ENCODE results near the gene CERS6. TPM values are rescaled to one million over a fixed set of nuclear protein-coding genes. Genes with fewer than 3 reads are reported as not detected.

Gene CERS6
- total RNA-seq, 1 donor from 2014 or later = 21.8 TPM

DNA sequence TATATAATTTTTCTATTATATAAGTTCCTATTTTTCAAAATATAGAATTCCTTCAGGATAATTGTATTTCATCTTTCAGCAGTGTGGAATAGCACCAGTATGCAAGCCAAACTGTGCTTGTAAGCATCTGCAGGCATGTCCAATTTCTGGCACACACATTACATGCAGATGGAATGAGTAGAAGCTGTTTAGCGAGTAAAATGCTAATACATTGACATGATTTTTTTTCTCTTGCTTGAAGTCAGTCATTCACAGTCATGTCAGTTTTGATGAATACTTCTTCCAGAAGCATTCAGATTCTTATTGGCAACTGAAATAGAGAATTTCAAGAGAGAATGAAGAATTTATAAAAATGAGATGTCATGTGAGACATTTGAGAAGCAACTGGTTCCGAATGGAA lies 109.4 kb downstream of the CERS6 start:
- H3K9me3 ChIP-seq = no peaks in the 10 kb centered on the region
- H3K36me3 ChIP-seq = peaks cover 7% of the 10 kb centered on the region
- DNase-seq (no peak), ATAC-seq (no peak)
- H3K4me3 ChIP-seq = no peak overlapping the region
- no peak overlapping the region for H3K27ac ChIP-seq
- no peaks in the 10 kb centered on the region for H3K27me3 ChIP-seq (ENCODE audit: low read depth)
- TF ChIP-seq, protein P1, sequence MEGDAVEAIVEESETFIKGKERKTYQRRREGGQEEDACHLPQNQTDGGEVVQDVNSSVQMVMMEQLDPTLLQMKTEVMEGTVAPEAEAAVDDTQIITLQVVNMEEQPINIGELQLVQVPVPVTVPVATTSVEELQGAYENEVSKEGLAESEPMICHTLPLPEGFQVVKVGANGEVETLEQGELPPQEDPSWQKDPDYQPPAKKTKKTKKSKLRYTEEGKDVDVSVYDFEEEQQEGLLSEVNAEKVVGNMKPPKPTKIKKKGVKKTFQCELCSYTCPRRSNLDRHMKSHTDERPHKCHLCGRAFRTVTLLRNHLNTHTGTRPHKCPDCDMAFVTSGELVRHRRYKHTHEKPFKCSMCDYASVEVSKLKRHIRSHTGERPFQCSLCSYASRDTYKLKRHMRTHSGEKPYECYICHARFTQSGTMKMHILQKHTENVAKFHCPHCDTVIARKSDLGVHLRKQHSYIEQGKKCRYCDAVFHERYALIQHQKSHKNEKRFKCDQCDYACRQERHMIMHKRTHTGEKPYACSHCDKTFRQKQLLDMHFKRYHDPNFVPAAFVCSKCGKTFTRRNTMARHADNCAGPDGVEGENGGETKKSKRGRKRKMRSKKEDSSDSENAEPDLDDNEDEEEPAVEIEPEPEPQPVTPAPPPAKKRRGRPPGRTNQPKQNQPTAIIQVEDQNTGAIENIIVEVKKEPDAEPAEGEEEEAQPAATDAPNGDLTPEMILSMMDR (IDR thresholded peaks at IDR 0.05) = no peak
- intact Hi-C loops (cut with DNase I) = no loop called here
- no peaks in the 10 kb centered on the region for H3K4me1 ChIP-seq

DNA sequence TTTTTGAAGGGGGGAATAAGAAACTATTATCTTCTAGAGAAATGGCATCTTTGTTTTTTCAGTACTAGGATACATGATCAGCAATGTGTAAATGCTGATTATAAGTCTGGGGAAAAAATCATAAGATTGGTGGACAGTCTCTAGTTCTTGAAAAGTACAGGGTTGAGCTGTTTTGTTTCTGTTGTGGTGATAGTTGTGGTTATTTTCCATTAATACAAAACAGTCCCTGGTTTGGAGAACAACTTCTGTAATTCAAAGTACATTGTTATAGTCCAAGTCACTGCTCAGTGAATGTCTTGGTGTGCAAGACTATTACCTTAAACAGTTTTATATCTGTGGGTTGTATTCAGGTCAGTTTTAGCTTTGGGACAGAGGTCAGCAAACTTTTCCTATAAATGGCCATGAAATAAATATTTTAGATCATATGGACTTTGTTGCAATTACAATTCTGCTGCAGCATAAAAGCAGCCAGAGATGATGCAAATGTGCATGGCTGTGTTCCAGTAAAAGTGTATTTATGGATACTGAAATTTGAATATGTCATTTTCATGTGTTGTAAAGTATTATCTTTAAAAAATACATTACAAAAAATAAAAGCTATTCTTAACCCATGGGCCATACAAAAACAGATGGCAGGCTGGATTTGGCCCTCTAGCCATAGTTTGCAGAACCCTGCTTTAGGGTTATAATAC lies 111.0 kb downstream of the CERS6 start:
- no peaks in the 10 kb centered on the region for H3K9me3 ChIP-seq
- no peaks in the 10 kb centered on the region for H3K4me1 ChIP-seq
- ATAC-seq (no peak), DNase-seq (no peak)
- no peaks in the 10 kb centered on the region for H3K27me3 ChIP-seq (ENCODE audit: low read depth)
- no peaks in the 10 kb centered on the region for H3K36me3 ChIP-seq
- H3K4me3 ChIP-seq = no peak overlapping the region
- intact Hi-C loops (cut with DNase I) = no loop called here
- TF ChIP-seq, protein P1 (IDR thresholded peaks at IDR 0.05) = no peak
- no peak overlapping the region for H3K27ac ChIP-seq

DNA sequence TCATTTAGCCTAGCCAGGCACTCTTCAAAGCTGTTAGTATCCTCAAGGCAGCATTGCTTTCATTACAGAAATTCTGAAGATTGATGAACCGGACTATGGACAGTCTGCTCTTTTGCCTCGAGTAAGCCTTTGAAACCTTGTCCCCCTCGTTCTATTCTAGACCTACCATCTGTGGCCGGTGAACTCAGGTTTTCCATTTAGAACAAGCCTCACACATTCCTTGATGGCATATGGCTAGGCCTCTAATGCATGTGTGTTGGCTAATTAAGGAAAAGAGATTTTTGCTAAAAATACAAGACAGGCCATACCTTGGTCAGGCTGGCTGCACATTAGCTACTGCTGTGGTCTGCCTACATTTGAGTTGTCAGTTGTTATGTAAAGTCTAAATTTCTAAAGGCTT lies 111.8 kb downstream of the CERS6 start:
- TF ChIP-seq, protein P1 (IDR thresholded peaks at IDR 0.05) = no peak
- no peaks in the 10 kb centered on the region for H3K27me3 ChIP-seq (ENCODE audit: low read depth)
- H3K4me1 ChIP-seq = no peaks in the 10 kb centered on the region
- no peak overlapping the region for H3K4me3 ChIP-seq
- ATAC-seq (no peak), DNase-seq (no peak)
- H3K9me3 ChIP-seq = no peaks in the 10 kb centered on the region
- intact Hi-C loops (cut with DNase I) = no loop called here
- no peaks in the 10 kb centered on the region for H3K36me3 ChIP-seq
- no peak overlapping the region for H3K27ac ChIP-seq

DNA sequence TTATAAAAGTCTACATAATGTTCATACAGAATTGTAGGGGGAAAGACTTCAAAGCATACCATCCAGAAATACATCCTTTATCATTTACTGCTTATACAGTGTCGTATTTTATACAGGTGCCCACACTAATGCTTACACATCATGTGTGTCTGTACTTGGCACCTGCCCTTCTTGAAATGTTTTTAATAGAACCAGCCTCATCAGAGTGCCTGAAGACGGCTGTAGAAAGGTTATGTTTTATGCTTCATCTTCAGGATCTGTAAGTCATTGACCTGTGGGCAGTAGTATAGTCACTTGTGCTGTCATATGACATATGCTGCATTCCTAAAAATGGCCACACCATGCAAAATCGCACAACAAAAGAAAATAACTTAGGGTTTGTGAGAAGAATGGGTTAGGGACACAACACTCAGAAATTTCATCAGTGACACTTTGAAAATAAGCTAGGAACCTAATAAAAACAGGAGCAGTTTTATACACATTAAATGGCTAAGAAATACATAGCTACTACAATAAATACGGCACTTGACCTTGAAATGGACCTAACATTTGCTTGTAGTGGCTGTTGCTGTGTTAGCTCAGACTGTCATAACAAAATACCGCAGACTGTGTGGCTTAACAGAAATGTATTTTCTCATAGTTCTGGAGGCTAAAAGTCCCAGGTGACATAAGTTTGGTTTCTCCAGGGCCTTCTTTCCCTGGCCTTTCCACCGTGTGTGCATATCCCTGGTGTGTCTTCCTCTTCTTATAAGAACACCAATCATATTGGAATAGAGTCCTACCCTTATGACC lies 112.6 kb downstream of the CERS6 start:
- H3K9me3 ChIP-seq = no peaks in the 10 kb centered on the region
- ATAC-seq (no peak), DNase-seq (no peak)
- no peak overlapping the region for H3K27ac ChIP-seq
- TF ChIP-seq, protein P1 (IDR thresholded peaks at IDR 0.05) = no peak
- intact Hi-C loops (cut with DNase I) = no loop called here
- no peaks in the 10 kb centered on the region for H3K27me3 ChIP-seq (ENCODE audit: low read depth)
- no peaks in the 10 kb centered on the region for H3K36me3 ChIP-seq
- no peak overlapping the region for H3K4me3 ChIP-seq
- H3K4me1 ChIP-seq = no peaks in the 10 kb centered on the region

DNA sequence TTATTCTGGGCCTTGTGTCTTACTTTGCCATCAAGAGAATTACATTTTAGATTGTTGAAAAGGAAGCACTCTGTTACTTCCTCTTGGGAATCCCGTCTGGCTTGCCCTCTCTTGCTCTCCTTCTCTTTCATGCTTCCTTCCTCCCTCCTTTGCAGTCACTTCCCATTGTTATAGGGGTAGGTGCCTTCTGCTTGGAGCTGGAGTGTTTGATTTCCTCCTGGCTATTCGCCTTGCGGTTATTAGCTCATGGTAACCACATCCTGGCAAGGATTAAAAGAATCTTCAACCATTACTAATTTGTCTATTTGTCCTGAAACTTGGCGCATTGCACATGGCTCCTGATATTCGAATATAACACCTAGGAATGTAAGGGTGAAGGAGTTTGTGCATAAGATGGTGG lies 115.0 kb downstream of the CERS6 start:
- TF ChIP-seq, protein P1 (IDR thresholded peaks at IDR 0.05) = no peak
- no peaks in the 10 kb centered on the region for H3K36me3 ChIP-seq
- DNase-seq (no peak), ATAC-seq (no peak)
- no peaks in the 10 kb centered on the region for H3K27me3 ChIP-seq (ENCODE audit: low read depth)
- intact Hi-C loops (cut with DNase I) = no loop called here
- H3K4me1 ChIP-seq = no peaks in the 10 kb centered on the region
- no peak overlapping the region for H3K27ac ChIP-seq
- H3K4me3 ChIP-seq = no peak overlapping the region
- no peaks in the 10 kb centered on the region for H3K9me3 ChIP-seq
